DMS114 treated with DMSO at 0.1 percent for 48 hours (cell line): ENCODE measurements around the gene KRT78.
"Not testable (repeated sequence)": the region's sequence is repeated elsewhere in the genome, so short reads cannot be mapped to it uniquely, and the experiment has no call there.

Source experiments
- DNase-seq: peaks from one replicate; lab custom pipeline; 2025; ENCODE audit not compliant: unreplicated experiment; lab: John Stamatoyannopoulos, UW

KRT78 gene

DNA sequence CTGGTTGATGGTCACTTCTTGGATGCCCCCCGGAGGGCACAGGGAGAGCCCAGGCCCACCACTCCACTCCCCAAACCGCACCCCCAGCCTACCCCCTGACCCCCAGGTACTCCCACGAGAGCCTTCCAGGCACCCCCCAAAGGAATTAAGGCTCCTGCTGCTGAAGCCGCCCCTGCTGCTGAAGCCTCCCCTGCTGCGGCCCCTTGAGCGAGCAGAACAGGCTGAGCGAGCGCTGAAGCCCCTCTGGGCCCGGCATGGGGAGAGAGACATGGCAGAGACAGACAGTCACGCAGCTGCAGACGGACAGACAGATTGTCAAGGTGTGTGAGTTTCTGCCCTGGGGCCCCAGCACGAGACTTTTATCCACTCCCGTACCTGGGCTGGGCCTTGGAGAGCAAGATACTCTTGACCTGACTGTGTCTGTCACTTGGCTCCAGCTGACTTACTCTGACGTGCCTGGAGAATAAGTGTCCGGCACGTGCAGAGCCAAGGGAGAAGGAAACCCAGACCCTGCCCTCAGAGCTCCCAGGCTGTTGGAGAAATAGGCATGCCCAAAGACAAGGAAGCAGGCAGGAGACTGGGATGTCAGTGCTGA is at the start of gene KRT78:
Gene KRT78, minus strand, starts transcription at position 334 of the 595 bp plus-strand sequence. Its CDS starts 64 bp downstream, at position 270.
- DNase-seq = no peak

DNA sequence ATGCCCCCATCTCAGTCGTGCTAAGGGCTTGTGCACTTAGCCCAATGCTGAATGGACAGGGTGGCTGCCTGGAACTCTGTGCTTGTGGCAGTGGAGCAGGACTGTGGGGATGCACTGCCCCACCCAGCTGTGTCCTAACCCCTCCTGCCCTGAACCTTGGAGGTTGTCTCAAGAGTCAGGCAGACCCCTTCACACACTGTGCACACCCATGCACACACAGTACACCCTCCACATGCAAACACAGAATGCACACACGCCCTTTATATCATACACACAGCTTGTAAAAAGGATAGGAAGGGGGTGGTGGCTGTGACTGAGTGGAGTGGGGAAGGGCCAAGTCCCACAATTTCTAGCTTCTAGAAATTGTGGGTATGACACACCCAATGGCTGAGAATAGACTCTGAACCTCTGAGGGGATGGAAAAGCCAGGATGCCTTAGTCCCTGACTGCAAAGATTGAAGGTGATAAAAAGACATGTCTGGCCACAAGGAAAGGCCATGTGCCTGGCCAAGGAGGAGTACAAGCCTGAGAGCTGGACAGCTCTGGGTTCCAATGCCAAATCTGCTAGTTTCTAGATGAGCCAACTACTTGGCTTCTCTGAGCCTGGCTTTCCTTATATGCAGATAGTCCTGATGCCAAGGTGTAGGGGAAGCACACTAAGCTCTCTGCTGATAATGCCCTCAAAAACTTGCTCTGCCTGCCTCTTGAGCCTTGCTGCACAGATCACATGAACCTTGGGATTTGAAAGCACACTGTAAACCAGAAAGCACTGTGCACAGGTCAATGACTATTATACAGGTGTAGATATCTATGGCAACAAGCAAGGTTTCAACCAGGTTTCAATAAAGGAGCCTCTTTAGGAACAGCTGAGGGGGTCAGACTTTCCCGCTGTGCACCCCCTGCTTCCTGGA is 47.7 kb upstream of the KRT78 start:
- DNase-seq = no peak

DNA sequence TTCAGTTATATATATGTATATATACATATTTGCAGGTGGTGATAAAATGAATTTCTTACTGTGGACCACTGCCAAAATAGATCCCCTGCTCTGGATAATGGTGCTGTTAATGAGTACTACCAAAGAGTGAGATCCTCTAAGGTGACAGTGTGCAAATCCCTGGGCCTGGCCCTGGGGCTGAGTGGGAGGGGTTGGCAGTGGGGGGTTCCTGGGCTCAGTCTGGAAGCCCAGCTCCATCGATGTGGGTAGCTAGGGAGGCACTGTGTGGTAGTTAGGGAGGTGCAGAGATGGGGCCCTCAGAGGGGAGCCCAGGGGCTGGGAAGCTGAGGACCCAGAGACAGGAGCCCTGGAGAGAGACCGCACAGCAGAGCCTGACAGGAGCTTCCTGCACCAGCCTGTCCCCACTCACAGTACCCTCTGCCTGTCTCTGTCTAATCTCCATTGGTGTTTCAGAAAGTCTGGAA is 47.0 kb upstream of the KRT78 start:
- DNase-seq = no peak

DNA sequence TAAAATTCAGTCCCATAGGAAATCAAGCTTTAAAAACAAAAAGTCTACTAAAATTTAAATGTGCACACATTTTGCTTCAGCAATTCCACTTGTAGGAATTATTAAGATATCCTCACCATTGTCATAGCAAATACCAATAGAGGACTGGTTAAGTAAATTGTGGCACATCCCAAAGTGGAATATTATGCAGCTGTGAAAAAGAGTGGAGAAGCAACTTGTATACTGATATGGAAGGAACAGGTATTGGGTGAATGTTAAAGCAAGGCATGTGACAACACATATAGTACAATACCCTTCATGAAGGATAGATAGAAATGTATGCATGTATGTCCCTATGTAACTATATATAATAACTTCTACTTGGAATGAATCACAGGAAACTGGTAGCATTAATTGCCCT is 44.2 kb upstream of the KRT78 start:
- DNase-seq = no peak

GRCh38 chr12:52892207-52892852 is 43.5 kb upstream of the KRT78 start:
- DNase-seq = no peak

- DNase-seq = no peak
Measured at GRCh38 chr12:52891044-52891443, 42.2 kb upstream of the KRT78 start.

DNA sequence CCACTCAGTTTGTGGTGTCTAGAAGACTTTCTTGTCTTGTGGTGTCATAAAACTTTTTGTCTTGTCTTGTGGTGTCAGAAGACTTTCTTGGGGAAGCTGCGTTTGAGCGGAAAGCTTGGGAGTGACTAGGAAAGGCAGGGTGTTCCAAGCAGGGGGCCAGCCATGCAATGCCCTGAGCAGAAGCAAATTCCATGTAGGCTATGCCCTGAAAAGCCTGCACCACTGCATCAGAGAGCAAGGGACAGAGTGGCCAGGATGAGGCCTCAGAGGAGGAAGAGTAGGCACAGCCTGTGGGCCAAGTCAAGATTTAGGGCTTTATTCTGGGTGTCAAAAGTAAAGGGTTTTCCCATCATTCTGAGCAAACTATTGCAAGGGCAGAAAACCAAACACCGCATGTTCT is 41.6 kb upstream of the KRT78 start:
- DNase-seq = no peak

DNA sequence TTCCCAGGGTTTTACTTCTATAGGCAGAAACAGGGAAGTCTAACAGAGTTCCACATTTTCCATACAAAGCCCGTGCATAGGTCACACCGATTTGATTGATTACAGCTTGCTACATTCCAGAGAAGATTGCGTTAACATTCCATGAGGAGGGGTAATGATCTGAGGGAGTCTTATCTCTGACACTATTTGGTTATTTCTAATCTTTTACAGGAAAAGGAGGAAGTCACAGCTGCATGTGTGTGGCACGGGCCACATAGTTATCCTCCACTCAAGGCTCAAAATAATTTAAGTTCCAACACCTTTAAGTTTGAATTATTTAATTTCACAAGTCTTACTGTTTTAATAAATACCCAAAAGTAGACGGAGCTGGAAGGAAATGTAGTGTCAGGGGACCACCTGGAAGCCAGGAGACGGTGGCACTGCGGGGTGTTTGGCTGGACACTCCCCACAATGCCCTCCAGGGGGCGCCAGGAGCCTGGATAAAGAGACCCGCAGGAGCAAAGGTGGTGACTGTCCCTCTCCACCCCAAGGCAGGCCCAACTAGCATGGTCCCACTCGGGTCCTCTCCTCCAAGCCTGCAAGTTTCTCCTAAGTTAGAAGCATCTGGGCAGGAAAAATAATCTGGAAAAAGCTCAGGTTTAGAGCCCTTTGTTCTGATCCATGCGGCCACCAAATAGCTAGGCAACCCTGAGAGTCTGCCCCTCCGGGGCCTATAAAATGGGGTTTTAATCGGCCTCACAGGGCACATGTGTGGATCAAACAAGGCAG is 35.9 kb upstream of the KRT78 start:
- DNase-seq = peak; percentile 48

DNA sequence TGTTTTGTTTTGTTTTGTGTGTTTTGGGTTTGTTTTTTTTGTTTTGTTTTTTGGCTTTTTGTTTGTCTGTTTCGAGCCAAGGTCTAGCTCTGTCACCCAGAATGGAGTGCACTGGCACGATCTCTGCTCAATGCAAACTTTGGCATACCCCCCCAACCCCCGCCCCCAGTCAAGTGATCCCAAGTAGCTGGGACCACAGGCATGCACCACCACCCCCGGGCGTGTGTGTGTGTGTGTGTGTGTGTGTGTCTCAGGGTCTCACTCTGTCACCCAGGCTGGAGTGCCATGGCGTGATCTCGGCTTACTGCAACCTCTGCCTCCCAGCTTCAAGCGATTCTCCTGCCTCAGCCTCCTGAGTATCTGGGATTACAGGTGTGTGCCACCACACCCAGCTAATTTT is 31.7 kb upstream of the KRT78 start:
- not testable (repeated sequence) for DNase-seq

- DNase-seq = peak; percentile 93
Measured at GRCh38 chr12:52879394-52880351, 30.9 kb upstream of the KRT78 start.

- no peak for DNase-seq
Measured at GRCh38 chr12:52878507-52879393, 30.0 kb upstream of the KRT78 start.

- no peak for DNase-seq
Measured at GRCh38 chr12:52877242-52877641, 28.4 kb upstream of the KRT78 start.

DNA sequence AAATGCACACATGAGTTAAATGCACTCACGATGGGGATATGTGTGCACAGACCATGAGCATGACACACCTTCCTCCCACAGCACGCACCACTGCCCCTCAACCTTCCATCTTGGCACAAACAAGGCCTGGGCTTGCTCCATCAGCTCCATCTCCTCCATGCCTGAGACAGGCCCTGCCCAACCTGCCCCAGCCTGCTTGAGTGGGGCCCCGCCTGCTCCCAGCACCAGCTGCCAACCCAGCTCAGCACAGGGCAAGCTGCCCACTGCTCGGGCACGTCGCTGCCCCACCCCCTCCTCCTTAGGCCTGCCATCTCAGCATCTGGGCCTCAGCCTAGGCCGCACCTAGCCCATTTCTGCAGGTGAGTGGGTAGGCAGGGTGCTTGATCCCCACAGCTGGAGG is 27.6 kb upstream of the KRT78 start:
- DNase-seq = no peak

- no peak for DNase-seq
Measured at GRCh38 chr12:52874573-52875435, 26.0 kb upstream of the KRT78 start.

DNA sequence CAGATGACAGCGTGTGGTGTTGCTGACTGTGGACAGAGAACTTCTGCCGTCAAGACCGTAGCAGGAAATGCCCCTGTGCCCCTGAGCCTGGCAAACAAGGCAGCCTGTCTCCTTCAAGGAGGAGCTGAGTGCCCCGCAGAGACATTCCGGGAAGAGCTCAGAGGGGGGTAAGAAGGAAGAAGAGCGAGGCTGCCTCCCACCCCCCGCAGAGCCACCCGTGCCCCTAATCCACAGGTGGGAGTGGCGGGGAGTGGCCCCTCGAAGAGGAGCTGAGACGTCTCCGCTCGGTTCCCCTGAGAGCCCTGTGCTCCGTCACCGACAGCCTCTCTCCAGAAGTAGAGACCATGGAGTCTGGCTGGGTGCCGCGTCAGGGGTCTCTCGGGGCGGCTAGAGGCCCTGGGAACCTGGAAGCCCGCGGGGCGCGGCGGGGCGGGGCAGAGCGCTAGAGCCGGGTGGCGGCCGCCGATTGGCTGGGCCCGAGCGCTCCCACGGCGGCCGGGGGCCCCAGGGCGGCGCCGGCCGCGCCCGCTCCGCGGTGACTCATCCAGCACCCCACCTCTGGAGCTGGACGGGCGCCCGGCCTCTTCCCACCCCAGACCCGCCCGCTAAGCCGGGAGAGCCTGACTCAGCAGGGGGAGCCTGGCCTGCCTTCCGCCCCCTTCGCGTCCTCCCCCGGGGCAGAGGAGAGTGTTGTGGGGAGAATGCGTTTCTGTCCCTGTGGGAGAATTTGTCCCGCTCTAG is 25.2 kb upstream of the KRT78 start:
- no peak for DNase-seq

DNA sequence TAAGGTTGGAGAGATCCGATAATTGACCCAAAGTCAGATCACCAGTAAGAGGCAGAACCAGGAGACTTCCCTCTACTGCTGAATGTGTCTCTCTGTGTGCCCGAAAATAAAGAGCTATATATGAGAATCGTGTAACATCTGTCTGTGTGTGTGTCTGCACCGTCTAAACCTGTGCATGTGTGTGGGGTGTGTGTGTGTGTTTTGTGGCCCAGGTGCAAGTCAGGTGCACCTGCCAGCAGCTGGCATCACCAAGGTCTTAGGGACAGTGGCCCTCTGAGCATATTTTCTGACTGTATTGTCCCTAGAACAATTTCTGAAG is 24.7 kb upstream of the KRT78 start:
- DNase-seq = no peak

GRCh38 chr12:52872644-52873389 is 24.0 kb upstream of the KRT78 start:
- DNase-seq = no peak
